Prostate gland (tissue), 2 donors: ENCODE data around the gene MRFAP1. TPM values are rescaled to one million over a fixed set of nuclear protein-coding genes. Genes with fewer than 3 reads are reported as not detected.

Experiments used
- DNase-seq: peaks from one replicate; pipeline ENCODE4 v3.0.0-alpha.2; 2019; ENCODE audit warnings: low spot score
- H3K27ac ChIP-seq, 2 donors: fragments of 200-600 bp; sonication (generic); 2 replicates each; pipeline ENCODE4 v1.5.1; 2017 to 2019
- H3K27me3 ChIP-seq: fragments of 200-600 bp; sonication (generic); replicated peaks from 2 replicates; pipeline ENCODE4 v1.5.1; 2019; ENCODE audit not compliant: insufficient read depth
- H3K36me3 ChIP-seq, 2 donors: fragments of 200-600 bp; sonication (generic); 1 replicate in 1 of 2; 2 replicates in 1 of 2; pipeline versions ENCODE4 v1.5.1 to v1.8.1; 2017 to 2019
- H3K4me1 ChIP-seq: fragments of 200-600 bp; sonication (generic); replicated peaks from 2 replicates; pipeline ENCODE4 v1.5.1; 2019
- H3K4me3 ChIP-seq, 2 donors: fragments of 200-600 bp; sonication (generic); 2 replicates each; pipeline ENCODE4 v1.5.1; 2017 to 2019
- H3K9me3 ChIP-seq: fragments of 200-600 bp; sonication (generic); 2 replicates; pipeline ENCODE4 v1.5.1; 2017
- CTCF ChIP-seq, 4 experiments: fragments of 200-600 bp in 2 of 4; fragments of 450-650 bp in 2 of 4; sonication (generic) in 2 of 4; IDR thresholded peaks; 1 replicate in 3 of 4; 2 replicates in 1 of 4; pipeline ENCODE4 v1.5.1; 2016 to 2019; ENCODE audit warnings: antibody characterized with exemption in 4 of 4, mild to moderate bottlenecking in 2 of 4, moderate library complexity in 2 of 4
- POLR2A ChIP-seq: fragments of 450-650 bp; IDR thresholded peaks from one replicate; pipeline ENCODE4 v1.6.1; 2016; ENCODE audit warnings: antibody characterized with exemption, mild to moderate bottlenecking
- POLR2AphosphoS5 ChIP-seq: sonication (generic); formaldehyde crosslinking; IDR thresholded peaks from one replicate; pipeline ENCODE4 v1.6.1; 2017; ENCODE audit warnings: antibody characterized with exemption
- WGBS: methylation state at CpG from one replicate; pipeline ENCODE4 v1.1.5; 2018; 5-methylcytosine and 5-hydroxymethylcytosine counted together
- intact Hi-C: fragments of 100-400 bp; cut with DNase I; formaldehyde crosslinking; loops from one replicate; pipeline ENCODE4 v1.14.2; 2022
- total RNA-seq, 2 donors: library from RNA; depleted of rRNA; stranded (reverse); fragments of >200 nt; gene quantifications; one replicate each; pipeline ENCODE4 v1.1.0, GENCODE V29; 2016

The MRFAP1 gene
- total RNA-seq, 2 donors from 2014 or later = 256 to 298 TPM

- Histone ChIP-seq H3K27me3 (no peaks in the 10 kb centered on the region), H3K9me3 (no peaks in the 10 kb centered on the region), H3K36me3 (no peaks in the 10 kb centered on the region), H3K4me1 (no peaks in the 10 kb centered on the region), H3K4me3 (no peak overlapping the region), H3K27ac (no peak overlapping the region)
- 82% methylated on average over 65 of the region's 65 CpGs for WGBS
- intact Hi-C loops = no loop called here
- no peak for TF ChIP-seq CTCF (IDR thresholded peaks at IDR 0.05)
- no peak for TF ChIP-seq POLR2A
- no peak for TF ChIP-seq POLR2AphosphoS5
- no peak for DNase-seq
Observed at GRCh38 chr4:6657242-6658208, 17.0 kb downstream of the MRFAP1 start.

- H3K9me3 ChIP-seq = no peaks in the 10 kb centered on the region
- no peaks in the 10 kb centered on the region for H3K36me3 ChIP-seq
- no peaks in the 10 kb centered on the region for H3K27me3 ChIP-seq
- H3K4me3 ChIP-seq = peak overlapping the region in 1 of 2 donors; percentile 28
- intact Hi-C loops = no loop called here
- WGBS = 96% methylated on average over 7 of the region's 7 CpGs
- no peak for DNase-seq
- H3K4me1 ChIP-seq = no peaks in the 10 kb centered on the region
- peak overlapping the region in 1 of 2 donors; percentile 49 for H3K27ac ChIP-seq
- no peak for TF ChIP-seq POLR2A
- TF ChIP-seq POLR2AphosphoS5 = no peak
- TF ChIP-seq CTCF (IDR thresholded peaks at IDR 0.05) = no peak
Observed at GRCh38 chr4:6658209-6658595, 17.7 kb downstream of the MRFAP1 start.

DNA sequence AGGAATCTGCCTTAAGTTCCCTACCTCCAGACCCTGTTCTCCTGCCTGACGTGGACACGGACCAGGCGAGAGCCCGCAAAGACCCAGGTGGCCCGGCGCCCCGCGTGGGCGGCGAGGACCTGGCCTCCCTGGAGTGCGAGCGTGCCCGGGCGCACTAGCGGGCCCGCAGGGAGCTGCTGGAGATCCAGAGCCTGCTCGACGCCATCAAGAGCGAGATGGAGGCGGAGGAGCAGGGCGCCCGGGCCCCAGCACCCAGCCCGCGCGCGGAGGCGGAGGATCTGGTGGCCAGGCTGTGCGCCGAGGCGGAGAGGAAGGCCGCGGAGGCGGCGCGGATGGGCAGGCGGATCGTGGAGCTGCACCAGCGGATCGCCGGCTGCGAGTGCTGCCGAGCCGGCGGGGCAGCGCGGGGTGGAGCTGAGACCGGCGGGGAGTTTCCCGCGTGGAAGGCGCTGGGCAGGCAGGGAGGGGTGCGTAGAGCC is 18.2 kb downstream of the MRFAP1 start:
- 5% methylated on average over 52 of the region's 52 CpGs for WGBS
- Histone ChIP-seq H3K27me3 (no peaks in the 10 kb centered on the region), H3K4me1 (no peaks in the 10 kb centered on the region), H3K9me3 (no peaks in the 10 kb centered on the region), H3K36me3 (no peaks in the 10 kb centered on the region), H3K4me3 (peak overlapping the region; percentile 24 to 28), H3K27ac (peak overlapping the region; percentile 44 to 49)
- TF ChIP-seq CTCF (IDR thresholded peaks at IDR 0.05) (no peak), POLR2A (no peak), POLR2AphosphoS5 (no peak)
- intact Hi-C loops = no loop called here
- no peak for DNase-seq

DNA sequence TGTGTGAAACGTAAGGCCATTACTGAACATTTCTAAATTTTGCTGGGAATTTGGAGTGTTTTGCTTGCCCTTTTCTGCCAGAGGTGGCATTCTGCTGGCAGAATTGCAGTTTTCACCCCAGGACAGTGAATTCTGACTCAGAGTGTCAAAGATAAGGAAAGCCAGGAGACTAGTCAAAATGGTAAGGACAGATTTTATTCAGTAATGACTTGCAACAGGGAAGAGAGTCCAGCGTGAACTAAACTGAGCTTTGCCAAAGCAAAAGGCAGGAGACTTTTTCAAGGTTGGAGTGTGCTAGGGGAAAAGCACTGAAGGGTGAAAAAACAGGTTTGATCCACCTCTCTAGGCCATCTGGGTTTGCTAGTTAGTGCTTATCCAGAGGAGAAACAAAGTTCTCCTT is 19.4 kb downstream of the MRFAP1 start:
- TF ChIP-seq POLR2AphosphoS5 (no peak), CTCF (IDR thresholded peaks at IDR 0.05) (no peak), POLR2A (no peak)
- H3K9me3 ChIP-seq = no peaks in the 10 kb centered on the region
- H3K4me3 ChIP-seq = no peak overlapping the region
- WGBS = 95% methylated on average over 2 of the region's 2 CpGs
- no peaks in the 10 kb centered on the region for H3K36me3 ChIP-seq
- intact Hi-C loops = no loop called here
- H3K27me3 ChIP-seq = no peaks in the 10 kb centered on the region
- no peaks in the 10 kb centered on the region for H3K4me1 ChIP-seq
- no peak for DNase-seq
- H3K27ac ChIP-seq = no peak overlapping the region

- Histone ChIP-seq H3K27ac (no peak overlapping the region), H3K27me3 (no peaks in the 10 kb centered on the region), H3K4me3 (no peak overlapping the region), H3K4me1 (no peaks in the 10 kb centered on the region), H3K36me3 (no peaks in the 10 kb centered on the region), H3K9me3 (no peaks in the 10 kb centered on the region)
- 100% methylated on average over 3 of the region's 3 CpGs for WGBS
- DNase-seq = no peak
- TF ChIP-seq POLR2AphosphoS5 (no peak), POLR2A (no peak), CTCF (IDR thresholded peaks at IDR 0.05) (no peak)
- intact Hi-C loops = no loop called here
Observed at GRCh38 chr4:6660430-6660829, 19.9 kb downstream of the MRFAP1 start.
